GM21526 (cell line): Measurements from ENCODE around the gene CDH24.

Experiments used
- ATAC-seq: cut with Tn5 transposase; IDR thresholded peaks from one replicate; pipeline ENCODE4 v1.9.1; 2021; ENCODE audit warnings: moderate library complexity; ENCODE audit not compliant: unreplicated experiment, low FRiP score

CDH24 gene

GRCh38 chr14:23056956-23057756 lies at the start of gene CDH24:
CDH24 (minus strand) TSS chr14:23057520; CDS start chr14:23055733, 1,787 bp downstream.
- ATAC-seq, result peak; percentile 39

GRCh38 chr14:23106747-23107045 lies 49.4 kb upstream of the CDH24 start:
- ATAC-seq, result no peak

GRCh38 chr14:23105348-23105824 lies 48.1 kb upstream of the CDH24 start:
- no peak for ATAC-seq

- ATAC-seq, result no peak
These were observed 47.4 kb upstream of the CDH24 start, which contains the start of gene CIROP for GRCh38 chr14:23104591-23105347. CIROP (minus strand) TSS chr14:23104989; CDS start chr14:23104920, 69 bp downstream.

GRCh38 chr14:23104070-23104590 lies 46.8 kb upstream of the CDH24 start:
- no peak for ATAC-seq

GRCh38 chr14:23103581-23103980 lies 46.3 kb upstream of the CDH24 start:
- no peak for ATAC-seq

GRCh38 chr14:23102801-23103200 lies 45.5 kb upstream of the CDH24 start:
- ATAC-seq, result no peak

- no peak for ATAC-seq
These were observed 44.8 kb upstream of the CDH24 start for GRCh38 chr14:23101986-23102625.

GRCh38 chr14:23101213-23101970 lies 44.1 kb upstream of the CDH24 start:
- no peak for ATAC-seq

- ATAC-seq, result no peak
These were observed 42.0 kb upstream of the CDH24 start for GRCh38 chr14:23099212-23099861.

- no peak for ATAC-seq
These were observed 40.5 kb upstream of the CDH24 start for GRCh38 chr14:23097786-23098185.

- peak; percentile 85 for ATAC-seq
These were observed 38.1 kb upstream of the CDH24 start, which contains the start of gene C14orf119 for GRCh38 chr14:23095196-23096108. C14orf119 (plus strand) TSS chr14:23095505; CDS start chr14:23097659, 2,154 bp downstream.

GRCh38 chr14:23094666-23095195 lies 37.4 kb upstream of the CDH24 start, which contains the start of gene ACIN1:
ACIN1 (minus strand) TSS chr14:23095136; CDS start chr14:23095112, 24 bp downstream.
- peak; percentile 40 for ATAC-seq

- ATAC-seq, result peak; percentile 37
These were observed 36.8 kb upstream of the CDH24 start for GRCh38 chr14:23093991-23094665.

GRCh38 chr14:23093526-23093925 lies 36.2 kb upstream of the CDH24 start:
- no peak for ATAC-seq

- ATAC-seq, result no peak
These were observed 35.8 kb upstream of the CDH24 start for GRCh38 chr14:23093104-23093503.
